GM21526 (cell line): ENCODE data around the gene LUC7L2.
"Not testable (repeated sequence)": the region's sequence is repeated elsewhere in the genome, so short reads cannot be mapped to it uniquely, and the experiment has no call there.

Source experiments
- ATAC-seq: cut with Tn5 transposase; IDR thresholded peaks from one replicate; pipeline ENCODE4 v1.9.1; 2021; ENCODE audit warnings: moderate library complexity; ENCODE audit not compliant: unreplicated experiment, low FRiP score

Gene LUC7L2

GRCh38 chr7:139436806-139437205 lies 77.1 kb downstream of the LUC7L2 start:
- no peak for ATAC-seq

- no peak for ATAC-seq
These were observed 79.7 kb downstream of the LUC7L2 start for GRCh38 chr7:139439375-139439774.

DNA sequence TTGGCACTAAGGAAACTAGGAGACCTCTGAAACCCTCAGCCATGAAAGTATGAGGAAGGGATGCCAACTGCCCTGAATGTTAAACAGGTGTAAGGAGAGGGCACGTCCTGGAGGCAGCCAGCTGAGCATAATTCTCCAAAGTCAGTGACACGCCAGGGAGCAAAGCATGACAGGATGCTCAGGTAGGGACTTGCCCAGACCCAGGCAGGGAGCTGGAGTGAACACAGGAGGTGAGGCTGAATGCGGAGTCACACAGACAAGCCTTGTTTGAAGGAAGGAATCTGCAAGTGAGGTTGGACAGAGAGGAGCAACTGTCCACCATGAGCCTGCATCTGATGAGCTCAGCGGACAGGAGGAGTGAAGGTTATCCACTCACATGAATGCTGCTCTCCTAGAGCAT lies 82.3 kb downstream of the LUC7L2 start:
- no peak for ATAC-seq

DNA sequence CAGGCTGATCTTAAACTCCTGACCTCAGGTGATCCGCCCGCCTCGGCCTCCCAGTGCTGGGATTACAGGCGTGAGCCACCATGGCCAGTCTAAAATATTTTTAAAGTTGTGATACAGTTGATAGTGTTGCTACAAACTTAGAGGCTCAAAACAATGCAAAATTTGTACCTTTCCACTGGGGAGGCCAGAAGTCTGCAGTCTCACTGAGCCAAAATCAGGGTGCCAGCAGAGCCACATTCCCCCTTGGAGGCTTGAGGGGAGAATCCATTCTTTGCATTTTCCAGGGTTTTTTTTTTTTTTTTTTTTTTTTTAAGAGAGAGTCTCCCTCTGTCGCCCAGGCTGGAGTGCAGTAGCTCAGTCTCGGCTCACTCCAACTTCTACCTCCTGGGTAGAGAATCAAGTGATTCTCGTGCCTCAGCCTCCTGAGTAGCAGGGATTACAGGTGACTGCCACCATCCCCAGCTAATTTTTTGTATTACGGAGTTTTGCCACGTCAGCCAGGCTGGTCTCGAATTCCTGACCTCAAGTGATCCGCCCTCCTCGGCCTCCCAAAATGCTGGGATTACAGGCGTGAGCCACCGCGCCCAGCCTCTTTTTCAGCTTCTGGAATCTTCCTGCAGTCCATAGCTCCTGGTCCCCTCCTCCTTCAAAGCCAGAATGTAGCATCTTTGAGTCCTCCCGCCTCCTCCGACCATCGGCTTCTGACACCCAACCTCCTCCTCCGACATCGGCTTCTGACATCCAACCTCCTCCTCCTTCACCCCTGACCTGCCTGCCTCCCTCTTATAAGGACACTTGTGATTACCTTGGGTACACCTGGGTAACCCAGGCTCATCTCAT lies 86.6 kb downstream of the LUC7L2 start:
- no peak for ATAC-seq

DNA sequence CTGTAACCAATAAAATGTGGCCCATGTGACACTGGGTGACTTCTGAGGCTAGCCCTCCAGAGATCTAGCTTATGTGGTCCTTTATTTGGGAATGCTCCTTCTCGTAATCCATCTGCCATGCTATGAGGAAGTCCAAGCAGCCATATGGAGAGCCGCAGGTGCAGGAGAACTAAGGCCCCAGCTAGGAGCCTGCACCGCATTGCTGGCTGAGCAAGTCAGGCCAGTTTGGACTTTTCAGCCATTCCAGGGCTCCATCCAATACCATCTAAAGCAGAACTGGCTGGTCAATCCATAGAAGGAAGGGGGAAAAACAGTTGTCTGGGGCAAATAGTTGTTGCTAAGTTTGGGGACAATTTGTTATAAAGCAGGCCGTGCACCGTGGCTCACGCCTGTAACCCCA lies 91.2 kb downstream of the LUC7L2 start:
- no peak for ATAC-seq

DNA sequence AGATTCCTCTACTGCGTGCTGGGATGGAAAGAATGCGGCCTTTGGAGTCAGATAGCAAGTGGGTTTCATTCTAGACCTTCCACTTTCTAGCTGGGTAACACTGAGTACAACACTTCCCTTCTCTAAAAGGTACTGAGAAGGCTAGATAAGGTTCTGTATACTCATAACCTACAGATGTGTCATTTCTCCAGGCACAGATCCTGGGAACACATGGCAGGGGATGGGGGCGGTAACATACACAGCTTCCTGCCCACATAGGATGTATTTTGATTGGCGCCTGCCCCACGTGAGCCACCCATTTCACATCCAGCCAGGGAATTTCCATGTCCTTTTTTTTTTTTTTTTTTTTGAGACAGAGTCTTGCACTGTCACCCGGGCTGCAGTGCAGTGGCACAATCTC lies 91.9 kb downstream of the LUC7L2 start:
- no peak for ATAC-seq

DNA sequence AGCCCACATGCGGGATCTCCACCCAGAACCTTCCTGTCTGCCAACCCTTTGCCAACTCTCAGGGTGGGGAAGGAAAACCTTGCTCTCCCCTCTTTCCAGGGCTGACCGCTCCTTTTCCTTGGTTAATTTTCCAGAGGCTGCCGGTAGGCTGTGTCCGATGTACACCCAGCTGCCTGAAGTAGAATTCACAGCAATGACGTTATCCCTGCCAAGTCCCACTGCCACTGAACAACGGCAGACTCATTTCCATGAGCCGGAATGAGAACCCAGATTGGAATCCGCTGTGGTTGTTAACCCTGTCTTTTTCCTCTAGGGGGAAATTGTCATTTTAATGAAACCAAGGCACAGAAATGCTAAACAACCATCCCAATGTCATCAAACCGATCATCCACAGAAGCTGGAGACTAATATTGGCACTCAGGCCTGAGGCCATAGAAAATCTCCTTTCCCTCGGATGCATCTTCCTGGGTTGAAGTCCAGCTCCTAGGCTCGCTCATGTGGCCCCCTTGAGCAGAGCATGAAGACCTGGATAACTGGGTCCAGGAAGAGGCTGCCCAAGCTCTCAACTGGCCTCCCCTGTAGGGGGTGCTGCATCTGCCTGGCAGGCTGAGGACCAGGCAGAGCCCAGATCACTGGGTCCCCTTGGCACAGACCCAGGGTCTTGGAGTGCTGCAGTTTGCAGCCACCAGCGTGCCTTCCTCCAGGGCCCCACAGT lies 93.4 kb downstream of the LUC7L2 start:
- ATAC-seq = no peak

DNA sequence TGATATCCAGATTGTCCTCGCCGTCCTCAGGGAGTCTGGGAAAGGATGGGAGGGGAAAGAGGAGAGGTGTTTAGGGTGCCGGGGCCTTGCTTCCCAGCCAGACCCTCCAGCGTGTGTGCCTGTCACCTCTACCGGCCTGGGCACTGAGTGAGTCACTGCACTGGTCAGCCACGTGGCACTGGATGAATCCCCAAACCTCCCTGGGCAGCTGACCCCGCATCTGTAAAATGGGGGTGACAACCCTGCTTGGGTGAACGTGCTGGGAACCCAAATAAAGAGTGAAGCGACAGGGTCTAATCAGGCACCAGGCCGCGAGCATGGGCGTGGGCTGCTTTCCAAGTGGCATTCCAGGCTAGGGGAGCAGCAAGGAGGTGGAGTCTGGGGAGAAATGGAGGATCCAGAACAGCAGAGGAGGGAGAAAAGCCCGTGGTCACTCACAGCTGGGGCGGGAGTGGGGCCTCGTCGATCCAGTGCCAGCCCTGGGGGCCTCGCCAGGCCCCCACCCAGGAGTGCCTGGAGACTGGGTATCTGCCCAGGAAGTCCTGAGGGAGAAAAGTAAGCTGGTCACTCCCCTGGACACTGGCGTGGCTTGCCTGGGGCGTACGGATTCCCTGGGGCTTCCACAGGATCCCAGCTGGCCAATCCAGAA lies 94.1 kb downstream of the LUC7L2 start:
- ATAC-seq = no peak

DNA sequence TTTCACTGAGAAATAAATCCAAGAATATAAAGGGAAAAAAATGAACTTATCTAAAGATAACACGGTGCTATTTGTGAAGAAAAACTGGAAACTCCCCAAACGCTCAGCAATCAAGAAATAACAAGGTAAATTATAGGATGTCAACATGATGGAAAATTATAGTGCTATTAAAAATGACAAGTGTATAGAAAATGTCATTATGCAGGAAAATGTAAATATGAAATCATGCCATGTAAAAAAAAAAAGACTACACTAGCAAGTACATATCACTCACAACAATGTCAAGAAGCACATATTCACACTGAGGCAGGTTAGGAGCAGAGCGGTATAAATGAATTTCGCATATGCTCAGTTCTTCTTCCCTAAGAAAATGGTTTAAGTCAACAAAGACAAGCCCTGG lies 96.1 kb downstream of the LUC7L2 start:
- ATAC-seq = no peak

GRCh38 chr7:139456511-139456910 lies 96.8 kb downstream of the LUC7L2 start:
- ATAC-seq = no peak

DNA sequence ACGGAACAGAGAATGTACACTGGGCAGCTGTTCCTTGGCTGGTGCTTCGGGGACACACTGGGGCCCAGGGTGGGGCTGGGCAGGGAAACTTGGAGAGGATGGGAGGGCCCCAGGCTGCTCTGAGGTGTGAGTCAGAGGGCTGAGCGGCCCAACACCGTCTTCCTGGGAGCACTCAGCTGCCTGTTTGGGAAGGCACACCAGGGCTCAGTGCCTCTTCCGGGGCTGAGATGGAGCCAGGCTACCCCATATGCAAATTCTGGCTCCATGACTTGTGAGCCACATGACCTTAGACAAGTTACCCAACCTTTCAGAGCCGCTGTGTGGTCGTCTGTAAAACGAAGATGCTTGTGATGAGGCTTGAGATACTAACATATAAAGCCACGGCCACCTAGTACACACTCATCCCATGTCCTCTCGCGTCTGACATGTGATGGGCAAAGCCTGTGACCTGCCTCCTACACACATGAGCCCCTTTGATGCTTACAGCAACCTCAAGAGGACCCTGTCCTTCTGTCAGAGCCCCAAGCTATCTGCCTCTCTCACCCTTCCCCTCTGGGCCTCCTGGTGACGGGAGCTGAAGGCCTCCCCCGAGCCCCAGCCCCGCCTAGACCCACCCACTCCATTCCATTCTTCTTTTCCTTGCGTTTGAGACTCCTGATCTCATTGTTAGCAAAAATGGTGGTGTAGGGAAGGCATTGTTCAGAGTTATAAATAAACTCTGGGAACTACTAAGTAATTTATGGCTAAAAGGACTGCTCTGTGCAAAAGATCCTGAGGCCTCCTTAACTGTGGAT lies 97.7 kb downstream of the LUC7L2 start:
- no peak for ATAC-seq

- ATAC-seq = not testable (repeated sequence)
These were observed 103.7 kb downstream of the LUC7L2 start for GRCh38 chr7:139463421-139463820.

DNA sequence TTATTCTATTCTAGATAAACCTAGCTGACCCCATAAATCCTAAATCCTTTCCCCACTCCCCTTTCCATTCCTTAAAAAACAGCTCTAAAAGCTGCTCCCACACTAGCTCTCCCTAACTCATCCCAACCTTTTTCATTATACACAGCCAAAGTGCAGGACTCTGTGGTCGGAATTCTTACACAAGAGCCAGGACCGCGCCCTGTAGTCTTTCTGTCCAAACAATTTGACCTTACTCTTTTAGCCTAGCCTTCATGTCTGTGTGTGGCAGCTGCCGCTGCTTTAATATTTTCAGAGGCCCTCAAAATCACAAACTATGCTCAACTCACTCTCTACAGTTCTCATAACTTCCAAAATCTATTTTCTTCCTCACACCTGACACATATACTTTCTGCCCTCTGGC lies 104.8 kb downstream of the LUC7L2 start:
- ATAC-seq = not testable (repeated sequence)

- ATAC-seq = not testable (repeated sequence)
These were observed 105.4 kb downstream of the LUC7L2 start for GRCh38 chr7:139465072-139465471.

DNA sequence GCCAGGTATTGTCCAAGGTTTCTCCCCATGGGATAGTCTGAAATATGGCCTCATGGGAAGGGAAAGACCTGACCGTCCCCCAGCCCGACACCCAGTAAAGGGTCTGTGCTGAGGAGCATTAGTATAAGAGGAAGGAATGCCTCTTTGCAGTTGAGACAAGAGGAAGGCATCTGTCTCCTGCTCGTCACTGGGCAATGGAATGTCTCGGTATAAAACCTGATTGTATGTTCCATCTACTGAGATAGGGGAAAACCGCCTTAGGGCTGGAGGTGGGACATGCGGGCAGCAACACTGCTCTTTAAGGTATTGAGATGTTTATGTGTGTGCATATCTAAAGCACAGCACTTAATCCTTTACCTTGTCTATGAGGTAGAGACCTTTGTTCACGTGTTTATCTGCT lies 108.0 kb downstream of the LUC7L2 start:
- ATAC-seq = not testable (repeated sequence)

DNA sequence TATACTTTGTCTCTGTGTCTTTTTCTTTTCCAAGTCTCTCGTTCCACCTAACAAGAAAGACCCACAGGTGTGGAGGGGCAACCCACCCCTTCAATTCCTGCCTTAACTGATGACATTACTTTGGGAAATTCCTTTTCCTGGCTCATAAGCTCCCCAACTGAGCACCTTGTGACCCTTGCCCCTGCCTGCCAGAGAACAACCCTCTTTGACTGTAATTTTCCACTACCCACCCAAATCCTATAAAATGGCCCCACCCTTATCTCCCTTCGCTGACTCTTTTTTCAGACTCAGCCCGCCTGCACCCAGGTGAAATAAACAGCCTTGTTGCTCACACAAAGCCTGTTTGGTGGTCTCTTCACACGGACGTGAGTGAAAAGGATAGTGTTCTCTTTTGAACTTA lies 108.6 kb downstream of the LUC7L2 start:
- ATAC-seq = not testable (repeated sequence)

GRCh38 chr7:139471740-139472353 lies 112.2 kb downstream of the LUC7L2 start:
- no peak for ATAC-seq
